Activated CD4-positive, CD25-positive, alpha-beta regulatory T cell treated with anti-CD3 and anti-CD28 coated beads, Interleukin-2, amount 50 U/mL, for 24 hours (primary cell): ENCODE results near the gene NPEPPS.
A peak's percentile ranks its signal among the peaks of the same experiment; 100 is the strongest.

Experiments
- ATAC-seq, 2 donors: fragments of 150-1000 bp; cut with Tn5 transposase; one replicate each; pipeline ENCODE4 v1.10.0; 2021; ENCODE audit warnings: mild to moderate bottlenecking in 1 of 2, moderate library complexity in 1 of 2

The NPEPPS gene

DNA sequence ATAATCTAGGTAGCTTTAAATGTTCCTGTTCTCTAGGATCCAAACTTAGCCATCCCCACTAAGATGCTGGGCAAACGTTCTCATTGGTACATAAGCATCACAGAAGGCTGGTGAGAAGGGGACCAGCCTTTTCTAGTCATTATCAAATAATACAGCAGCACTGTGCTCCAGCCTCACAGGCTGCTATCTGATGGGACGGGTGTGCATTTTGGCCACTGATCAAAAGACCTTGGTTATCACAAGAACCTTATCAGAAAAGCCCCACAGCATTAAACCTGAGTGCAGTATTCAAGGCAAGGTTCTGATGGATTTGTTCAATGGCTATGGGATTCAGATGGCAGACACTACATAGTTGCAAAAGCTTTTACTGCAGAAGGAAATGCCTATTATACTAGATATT, 99.7 kb downstream of the NPEPPS start:
- no peak for ATAC-seq

DNA sequence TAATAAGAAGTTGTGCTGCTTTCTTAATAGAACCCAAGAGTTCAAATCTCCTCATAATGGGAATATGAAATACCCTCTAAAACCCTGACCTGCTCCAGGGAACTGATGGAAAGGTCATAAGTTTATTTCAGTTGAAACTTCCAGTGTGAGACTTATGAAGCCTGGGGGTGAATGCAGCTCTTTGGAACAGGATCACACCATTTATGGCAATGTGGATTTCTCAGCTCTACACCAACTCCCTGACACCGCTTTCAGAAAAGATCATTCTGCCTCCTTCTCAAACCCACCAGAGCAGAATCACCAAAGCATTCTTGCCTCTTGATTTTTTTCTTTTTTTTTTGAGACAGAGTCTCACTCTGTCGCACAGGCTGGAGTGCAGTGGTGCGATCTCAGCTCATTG, 102.1 kb downstream of the NPEPPS start:
- no peak for ATAC-seq

DNA sequence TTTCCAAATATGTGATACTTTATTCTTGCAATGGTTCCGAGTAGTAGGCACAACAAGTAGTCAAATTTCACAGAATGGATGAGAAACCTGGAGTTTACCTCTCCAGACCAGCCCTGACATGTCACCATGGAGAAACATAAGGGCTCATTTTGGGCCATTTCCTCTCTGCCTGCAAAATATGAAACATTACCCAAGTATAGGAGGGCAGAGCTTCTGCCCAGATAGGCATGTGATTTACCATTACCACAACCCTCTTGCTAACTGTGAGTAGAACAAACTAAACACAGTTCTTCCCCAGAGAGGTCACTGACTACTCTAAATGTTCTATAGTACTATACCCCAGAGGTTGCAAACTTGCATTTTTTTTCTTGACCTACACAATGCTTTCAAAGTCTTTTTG, 103.1 kb downstream of the NPEPPS start:
- no peak for ATAC-seq

DNA sequence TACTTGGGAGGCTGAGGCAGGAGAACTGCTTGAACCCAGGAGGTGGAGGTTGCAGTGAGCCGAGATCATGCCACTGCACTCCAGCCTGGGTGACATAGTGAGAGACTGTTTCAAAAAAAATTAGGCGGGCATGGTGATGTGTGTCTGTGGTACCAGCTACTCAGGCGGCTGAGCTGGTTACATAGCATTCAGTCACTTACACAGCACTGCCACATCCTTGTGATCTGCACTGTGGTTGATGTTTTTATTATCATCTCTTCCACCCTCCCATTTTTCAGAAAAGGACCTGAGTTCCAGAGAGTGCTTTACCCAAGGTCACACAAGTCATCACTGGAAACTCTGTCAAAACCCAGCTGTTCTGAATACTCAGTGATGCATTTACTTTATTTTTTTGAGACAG, 104.0 kb downstream of the NPEPPS start:
- ATAC-seq: no peak

DNA sequence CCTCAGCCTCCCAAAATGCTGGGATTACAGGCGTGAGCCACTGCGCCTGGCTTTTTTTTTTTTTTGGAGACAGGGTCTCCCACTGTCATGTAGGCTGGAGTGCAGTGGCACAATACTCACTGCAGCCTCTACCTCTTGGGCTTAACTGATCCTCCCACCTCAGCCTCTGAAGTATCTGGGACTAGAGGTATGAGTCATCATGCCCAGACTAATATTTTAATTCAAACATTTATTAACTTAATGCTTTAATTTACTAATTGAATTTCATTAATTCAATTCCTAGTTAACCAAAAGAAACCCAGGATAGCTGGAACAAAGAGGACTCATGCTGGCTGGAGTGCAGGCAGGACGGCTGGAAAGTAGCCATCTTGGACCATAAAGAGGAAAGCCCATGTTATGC, 104.8 kb downstream of the NPEPPS start:
- ATAC-seq: no peak

DNA sequence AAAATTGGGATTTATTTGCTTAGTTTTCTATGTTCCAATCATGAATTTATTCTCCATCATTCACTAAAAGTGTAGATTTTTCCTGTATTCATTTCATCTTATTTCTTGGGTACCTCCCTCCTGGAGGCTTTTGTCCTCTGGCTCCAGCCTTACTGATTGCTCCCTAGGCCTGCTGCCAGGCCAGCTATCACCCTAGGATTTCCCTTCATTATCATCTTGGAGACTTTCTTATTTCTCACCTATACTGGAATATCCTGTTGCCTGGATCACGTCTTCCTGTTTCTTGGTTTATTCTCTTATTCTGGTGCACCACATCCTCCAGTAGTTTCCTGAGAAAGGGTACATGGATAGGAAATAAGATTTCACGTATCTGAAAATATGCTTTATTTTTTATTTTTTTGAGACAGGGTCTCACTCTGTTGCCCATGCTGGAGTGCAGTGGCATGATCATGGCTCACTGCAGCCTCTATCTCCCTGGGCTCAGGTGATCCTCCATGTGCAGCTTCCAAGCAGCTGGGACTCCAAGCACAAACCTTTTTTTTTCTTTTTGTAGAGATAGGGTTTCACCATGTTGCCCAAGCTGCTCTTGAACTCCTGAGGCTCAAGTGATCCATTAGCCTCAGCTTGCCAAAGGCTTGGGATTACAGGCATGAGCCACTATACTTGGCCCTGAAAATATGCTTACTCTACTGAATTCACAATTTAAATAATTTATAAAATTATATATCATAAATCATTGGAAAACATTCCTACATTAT, 105.5 kb downstream of the NPEPPS start:
- ATAC-seq: no peak

DNA sequence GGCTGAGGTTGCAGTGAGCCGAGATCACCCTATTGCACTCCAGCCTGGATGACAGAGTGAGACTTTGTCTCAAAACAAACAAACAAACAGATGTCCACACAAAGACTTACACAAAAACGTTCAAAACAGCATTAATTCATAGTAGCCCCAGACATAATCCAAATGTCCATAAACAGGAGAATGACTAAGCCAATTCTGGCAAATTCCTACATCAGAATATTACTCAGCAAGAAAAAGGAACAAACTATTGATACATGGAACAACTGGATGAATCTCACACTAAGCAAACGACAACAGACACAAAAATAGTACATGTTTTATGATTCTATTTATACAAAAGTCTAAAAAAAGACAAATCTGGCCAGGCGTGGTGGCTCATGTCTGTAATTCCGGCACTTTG, 108.0 kb downstream of the NPEPPS start:
- ATAC-seq: no peak

DNA sequence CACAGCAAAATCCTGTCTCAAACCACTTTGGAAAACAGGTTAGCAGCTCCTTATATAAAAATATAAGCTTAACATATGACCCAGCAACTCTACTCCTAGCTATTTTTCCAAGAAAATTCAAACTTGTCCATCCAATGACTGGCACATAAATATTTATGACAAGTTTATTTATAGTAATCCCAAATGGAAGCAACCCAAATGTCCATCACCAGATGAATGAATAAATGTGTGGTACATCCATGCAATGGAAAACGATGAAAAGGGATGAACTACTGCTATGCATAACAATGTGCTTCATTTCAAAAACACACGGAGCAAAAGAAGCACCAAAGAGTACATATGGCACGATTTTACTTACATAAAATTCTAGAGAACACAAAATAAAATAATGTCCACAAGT, 109.2 kb downstream of the NPEPPS start:
- no peak for ATAC-seq

DNA sequence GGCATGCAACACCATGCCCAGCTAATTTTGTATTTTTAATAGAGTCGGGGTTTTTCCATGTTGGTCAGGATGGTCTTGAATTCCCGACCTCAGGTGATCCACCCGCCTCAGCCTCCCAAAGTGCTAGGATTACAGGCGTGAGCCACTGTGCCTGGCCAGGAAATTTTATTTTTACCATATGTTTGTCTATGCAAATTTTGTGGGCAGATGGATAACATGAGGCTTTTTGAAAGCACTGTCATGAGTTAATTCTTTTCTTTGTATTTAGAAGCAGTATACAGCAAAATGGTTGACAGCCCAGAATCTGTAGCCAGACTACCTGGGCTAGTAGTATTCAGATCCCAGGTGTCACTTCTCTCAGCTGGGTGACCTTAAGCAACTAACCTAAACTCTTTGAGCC, 110.3 kb downstream of the NPEPPS start:
- ATAC-seq: no peak

DNA sequence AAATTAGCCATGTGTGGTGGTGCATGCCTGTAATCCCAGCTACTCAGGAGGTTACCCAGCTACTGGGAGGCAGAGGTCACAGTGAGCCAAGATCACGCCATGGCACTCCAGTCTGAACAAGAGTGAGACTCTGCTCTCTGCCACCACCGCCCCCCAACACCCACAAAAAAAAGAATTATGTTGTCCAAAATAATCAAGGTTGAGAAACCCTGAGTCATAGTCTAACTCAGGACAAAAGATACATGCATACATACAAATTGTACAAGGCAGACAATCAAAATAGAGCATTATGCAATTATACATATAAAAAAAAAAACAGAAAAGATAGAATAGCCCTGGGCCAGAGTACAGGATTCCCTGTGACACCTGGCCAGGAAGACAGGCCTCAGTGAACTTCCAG, 112.2 kb downstream of the NPEPPS start:
- no peak for ATAC-seq

DNA sequence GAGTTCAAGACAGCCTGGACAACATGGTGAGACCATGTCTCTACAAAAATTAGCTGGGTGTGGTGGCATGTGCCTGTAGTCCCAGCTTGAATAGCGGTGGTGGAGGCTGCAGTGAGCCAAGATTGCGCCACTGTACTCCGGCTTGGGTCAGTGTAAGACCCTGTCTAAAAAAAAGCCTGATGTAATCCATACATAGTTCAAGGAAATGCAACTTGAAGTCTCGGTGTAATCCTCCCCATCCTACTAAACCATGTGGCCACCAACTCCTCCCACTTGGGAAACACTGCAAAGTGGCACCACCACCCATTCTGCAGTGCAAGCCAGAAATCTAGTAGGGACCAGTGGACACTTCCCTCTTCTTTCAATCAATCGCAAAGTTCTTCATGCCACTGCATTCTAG, 113.4 kb downstream of the NPEPPS start:
- no peak for ATAC-seq

DNA sequence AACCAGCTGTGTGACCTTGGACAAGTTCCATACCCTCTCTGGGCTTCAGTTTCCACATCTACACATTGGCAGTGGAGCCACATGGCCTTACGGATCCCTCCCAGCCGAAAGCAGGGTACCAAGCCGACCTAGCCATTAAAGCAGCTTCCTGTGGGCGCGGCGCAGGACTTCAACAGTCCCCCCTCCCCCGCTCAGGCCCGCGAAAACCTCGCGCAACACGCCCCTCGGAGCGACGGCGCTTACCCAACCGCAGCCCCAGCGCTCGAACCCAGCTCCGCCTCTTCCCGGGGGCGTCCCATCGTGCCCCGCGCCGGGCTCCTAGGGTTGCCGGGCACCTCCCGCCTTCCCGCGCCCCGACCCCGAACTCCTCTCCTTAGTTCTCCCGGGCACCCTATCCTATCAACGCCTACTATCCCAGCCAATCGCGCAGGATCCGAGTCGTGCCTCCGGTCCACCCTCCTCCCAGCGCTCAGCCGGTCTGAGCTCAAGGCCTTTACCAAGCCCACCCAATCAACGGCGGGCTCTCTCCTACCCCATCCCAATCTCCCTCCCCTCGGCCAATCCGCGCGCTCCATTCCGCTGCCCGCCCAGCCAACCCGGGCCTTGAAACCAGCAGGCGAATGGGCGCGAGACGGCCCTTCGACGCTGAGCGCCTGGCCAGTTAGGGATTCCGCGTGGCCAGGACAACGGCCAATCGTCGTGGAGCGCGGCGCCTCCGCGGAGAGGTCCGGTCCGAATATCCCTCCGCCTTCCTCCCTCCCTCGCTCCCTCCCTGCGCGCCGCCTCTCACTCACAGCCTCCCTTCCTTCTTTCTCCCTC, 118.5 kb downstream of the NPEPPS start, which contains the start of gene KPNB1:
KPNB1 (plus strand) TSS at position 767 of the 819 bp plus-strand sequence. CDS start 326 bp downstream, outside the sequence.
- ATAC-seq: peak; percentile 84 to 89

DNA sequence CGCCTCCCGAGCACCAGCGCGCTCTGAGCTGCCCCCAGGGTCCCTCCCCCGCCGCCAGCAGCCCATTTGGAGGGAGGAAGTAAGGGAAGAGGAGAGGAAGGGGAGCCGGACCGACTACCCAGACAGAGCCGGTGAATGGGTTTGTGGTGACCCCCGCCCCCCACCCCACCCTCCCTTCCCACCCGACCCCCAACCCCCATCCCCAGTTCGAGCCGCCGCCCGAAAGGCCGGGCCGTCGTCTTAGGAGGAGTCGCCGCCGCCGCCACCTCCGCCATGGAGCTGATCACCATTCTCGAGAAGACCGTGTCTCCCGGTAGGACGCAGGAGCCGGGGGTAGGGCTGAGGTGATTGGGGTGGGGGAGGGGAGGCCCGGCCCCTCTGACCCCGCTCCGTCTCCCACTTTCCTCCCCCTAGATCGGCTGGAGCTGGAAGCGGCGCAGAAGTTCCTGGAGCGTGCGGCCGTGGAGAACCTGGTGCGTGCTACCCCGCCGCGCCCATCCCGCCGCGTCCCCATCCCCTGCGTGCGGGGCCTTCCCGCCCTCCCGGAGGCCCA, 119.1 kb downstream of the NPEPPS start:
- ATAC-seq: peak; percentile 2 to 4

DNA sequence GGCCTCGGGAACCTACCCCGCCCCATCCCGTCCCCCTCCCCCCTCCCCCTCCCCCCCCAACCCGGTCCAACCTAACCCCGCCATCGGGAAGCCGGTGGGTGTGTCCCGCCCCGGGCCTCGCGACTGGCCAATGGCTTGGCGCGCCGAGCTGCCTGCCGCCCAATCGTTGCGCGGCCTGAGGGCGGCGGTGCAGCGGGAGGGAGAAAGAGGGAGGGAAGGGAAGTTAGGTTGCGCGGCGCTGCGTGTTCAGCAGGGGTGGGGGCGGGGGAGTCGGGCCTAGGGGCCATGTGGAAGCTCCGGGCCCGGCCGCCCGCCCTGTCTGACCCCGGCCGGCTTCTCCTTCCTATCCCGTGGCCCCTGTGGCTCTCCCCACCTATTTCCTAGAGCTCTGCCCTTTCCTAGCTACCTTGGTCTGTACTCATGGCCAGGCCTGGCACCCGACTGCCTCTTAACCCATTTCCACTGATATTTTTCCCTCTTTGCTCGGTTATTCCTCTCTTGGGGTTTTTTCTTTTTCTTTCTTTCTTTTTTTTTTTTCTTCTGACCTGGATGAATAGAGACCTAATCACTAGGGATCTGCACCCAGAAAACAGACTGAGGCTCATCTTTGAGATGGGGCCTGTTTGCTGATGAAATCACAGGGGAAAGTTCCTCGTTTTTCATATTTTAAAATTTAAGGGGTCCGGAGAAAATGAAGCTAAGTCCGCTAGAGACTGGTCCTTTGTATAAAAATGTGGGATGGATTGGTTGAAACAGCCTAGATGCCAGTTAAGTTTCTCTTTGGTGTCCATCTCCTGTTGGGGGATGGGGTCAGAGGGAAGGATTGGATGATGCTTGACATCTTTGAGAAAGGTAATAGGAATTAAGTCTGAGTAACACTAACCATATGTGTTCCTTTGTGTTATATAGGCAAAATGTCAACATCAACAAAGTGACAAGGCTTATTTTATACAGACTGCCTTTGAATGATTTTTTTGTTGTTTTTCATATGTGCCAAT, 119.9 kb downstream of the NPEPPS start:
- peak; percentile 51 to 56 for ATAC-seq

DNA sequence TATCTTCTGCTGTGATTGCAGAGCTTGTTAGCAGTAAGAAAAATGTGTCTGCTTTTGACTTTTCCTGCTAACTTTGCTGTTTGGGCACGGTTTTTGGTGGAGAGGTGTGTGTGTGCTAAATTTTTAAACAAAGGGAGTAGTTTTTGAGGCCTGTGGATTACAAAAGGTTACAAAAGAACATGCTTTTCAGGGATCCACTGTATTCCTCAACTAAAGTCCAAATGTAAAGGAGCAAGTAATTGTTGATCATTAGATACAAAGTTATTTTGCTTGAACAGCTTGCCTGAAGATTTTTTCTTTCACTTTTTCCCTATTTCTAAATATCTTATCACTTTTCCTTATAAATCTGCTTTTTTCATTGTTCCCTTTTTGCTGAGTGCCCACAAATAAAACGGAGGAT, 120.8 kb downstream of the NPEPPS start:
- ATAC-seq: no peak

DNA sequence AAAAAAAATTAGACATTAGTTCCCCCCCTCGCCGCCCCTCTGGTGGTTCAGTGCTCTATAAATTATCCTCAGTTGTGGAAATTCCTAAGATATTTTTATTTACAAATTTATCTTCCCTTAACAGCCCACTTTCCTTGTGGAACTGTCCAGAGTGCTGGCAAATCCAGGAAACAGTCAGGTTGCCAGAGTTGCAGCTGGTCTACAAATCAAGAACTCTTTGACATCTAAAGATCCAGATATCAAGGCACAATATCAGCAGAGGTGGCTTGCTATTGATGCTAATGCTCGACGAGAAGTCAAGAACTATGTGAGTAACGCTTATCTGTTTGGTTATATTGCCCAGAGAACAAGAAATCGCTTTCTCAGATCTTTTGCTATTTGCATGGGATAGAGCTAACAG, 121.7 kb downstream of the NPEPPS start:
- no peak for ATAC-seq

DNA sequence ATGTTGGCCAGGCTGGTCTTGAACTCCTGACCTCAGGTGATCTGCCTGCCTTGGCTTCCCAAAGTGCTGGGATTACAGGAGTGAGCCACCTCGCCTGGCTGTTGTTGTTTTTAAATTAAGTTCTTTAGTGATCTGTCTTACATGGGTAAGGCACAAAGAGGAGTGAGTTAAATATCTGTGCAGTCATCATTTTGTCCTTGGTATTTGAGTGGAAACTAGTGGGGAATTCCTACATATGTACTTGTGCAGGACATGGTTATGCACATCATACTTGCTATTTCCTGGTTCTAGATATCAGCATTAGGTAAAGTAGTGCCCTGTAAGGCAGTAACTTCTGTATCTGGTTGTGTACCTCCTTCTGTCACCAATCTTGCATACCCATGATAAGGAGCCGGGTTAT, 122.5 kb downstream of the NPEPPS start:
- no peak for ATAC-seq

DNA sequence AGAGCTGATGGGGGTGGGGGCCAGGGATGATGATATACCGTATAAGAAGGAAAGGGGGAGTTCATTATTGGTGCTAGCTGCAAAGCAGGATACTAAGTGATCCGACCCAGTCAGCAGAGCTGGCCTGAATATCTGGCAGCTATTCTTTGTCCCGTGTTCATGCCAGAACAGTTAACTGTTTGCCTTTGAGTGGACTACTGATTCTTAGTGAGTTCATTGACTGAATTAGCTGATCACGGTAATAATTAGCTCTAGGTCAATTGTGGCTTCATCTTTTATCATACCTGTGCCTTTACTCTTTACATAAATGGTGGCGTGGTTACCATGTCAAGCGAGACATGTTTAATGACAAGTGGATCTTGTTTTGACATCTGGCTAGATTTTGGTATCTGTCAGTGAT, 124.1 kb downstream of the NPEPPS start:
- ATAC-seq: no peak

DNA sequence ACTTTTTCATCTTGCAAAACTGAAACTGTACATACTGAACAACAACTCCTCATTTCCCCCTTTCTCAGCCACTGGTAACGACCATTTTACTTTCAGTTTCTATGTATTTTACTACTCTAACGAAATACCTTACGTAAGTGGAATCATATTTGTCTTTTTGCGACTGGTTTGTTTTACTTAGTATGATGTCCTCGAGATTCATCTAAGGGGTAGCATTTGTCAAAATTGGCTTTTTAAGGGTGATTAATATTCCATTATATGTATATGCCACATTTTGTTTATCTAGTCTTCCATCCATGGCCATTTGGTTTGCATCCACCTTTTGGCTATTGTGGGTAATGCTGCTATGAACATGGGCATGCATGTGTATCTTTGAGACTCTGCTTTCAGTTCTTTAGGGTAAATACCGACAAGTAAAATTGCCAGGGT, 129.2 kb downstream of the NPEPPS start:
- ATAC-seq: peak; percentile 83 to 86

DNA sequence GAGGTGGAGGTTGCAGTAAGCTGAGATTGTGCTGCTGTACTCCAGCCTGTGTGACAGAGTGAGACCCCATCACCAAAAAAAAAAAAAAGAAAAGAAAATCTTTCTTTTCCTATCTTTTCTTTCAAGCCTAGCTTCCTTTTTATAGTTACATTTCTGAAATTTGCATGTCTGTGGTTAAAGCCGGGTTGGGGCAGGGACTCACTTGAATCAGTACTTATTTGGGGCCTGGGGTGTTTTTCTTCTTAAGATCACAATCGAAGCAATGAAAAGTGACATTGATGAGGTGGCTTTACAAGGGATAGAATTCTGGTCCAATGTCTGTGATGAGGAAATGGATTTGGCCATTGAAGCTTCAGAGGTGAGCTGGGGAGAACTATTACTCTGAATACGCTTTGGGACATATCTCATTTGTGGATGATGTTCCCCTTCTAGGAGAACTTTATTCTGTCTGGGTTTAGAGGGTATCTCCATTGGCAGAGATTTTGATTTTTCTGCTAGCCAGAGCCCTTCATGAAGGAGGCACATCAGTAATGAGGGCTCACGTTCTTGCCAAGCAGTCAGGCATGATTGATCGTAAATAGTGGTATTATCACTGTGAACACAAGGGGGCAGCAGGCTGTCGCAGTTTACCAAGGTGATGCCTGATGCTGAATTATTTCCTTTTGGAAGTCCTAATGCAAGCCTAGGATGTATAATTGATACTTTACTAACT, 133.2 kb downstream of the NPEPPS start:
- peak; percentile 58 to 62 for ATAC-seq

DNA sequence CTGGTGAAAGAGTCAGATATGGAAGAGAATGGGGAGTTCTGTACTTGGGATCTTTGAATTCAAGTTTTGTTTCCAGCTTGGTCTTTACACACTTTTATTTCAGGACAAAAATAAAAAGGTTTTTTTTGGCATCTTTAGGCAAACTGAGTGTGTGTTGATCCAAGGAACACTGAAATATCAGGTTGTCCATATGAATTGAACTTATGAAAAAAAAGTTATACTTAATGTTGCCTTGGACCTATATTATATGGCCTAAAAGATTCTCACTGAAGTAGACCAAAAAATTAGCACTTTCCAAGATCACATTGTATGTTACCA, 133.7 kb downstream of the NPEPPS start:
- no peak for ATAC-seq

DNA sequence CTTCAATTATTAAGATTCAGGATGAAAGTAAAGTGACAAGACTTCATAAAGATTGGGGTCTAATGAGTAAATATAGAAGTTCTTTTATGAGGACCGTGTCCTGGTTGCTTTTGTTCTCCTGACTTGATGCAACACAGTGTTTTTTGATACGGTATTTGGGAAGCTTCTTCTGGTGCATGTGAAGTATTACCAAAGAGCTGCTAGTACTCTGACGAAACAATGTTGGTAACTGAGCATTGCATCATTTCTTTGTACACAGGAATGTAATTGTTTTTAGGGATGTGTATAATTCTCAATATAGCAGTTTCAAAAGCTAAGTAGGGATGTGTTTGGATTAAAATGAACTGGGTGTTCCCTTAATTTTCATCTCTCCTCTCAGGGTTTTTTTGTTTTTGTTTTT, 134.7 kb downstream of the NPEPPS start:
- ATAC-seq: no peak
